HG03432 (cell line): ENCODE results near the gene COL4A1.
"Not testable (repeated sequence)": the region's sequence is repeated elsewhere in the genome, so short reads cannot be mapped to it uniquely, and the experiment has no call there.

Experiments used
- ATAC-seq: cut with Tn5 transposase; IDR thresholded peaks from one replicate; pipeline ENCODE4 v1.9.1; 2021; ENCODE audit warnings: mild to moderate bottlenecking, moderate library complexity; ENCODE audit not compliant: unreplicated experiment

Gene COL4A1

GRCh38 chr13:110126391-110126961, 180.5 kb downstream of the COL4A1 start:
- ATAC-seq, result no peak

GRCh38 chr13:110125613-110126272, 181.2 kb downstream of the COL4A1 start:
- ATAC-seq, result no peak

GRCh38 chr13:110125157-110125556, 181.8 kb downstream of the COL4A1 start:
- no peak for ATAC-seq

GRCh38 chr13:110124201-110124940, 182.6 kb downstream of the COL4A1 start:
- ATAC-seq, result no peak

- no peak for ATAC-seq
These were observed 183.7 kb downstream of the COL4A1 start for GRCh38 chr13:110123041-110123809.

- ATAC-seq, result peak; percentile 38
These were observed 185.4 kb downstream of the COL4A1 start for GRCh38 chr13:110121422-110122083.

- ATAC-seq, result no peak
These were observed 186.7 kb downstream of the COL4A1 start for GRCh38 chr13:110119935-110120905.

- no peak for ATAC-seq
These were observed 188.9 kb downstream of the COL4A1 start for GRCh38 chr13:110118106-110118505.

GRCh38 chr13:110116072-110116487, 190.9 kb downstream of the COL4A1 start:
- peak; percentile 66 for ATAC-seq

GRCh38 chr13:110115591-110115990, 191.4 kb downstream of the COL4A1 start:
- no peak for ATAC-seq

GRCh38 chr13:110114316-110114715, 192.6 kb downstream of the COL4A1 start:
- no peak for ATAC-seq

- no peak for ATAC-seq
These were observed 193.6 kb downstream of the COL4A1 start for GRCh38 chr13:110113284-110113764.

- not testable (repeated sequence) for ATAC-seq
These were observed 194.6 kb downstream of the COL4A1 start for GRCh38 chr13:110112379-110112778.

GRCh38 chr13:110110783-110111182, 196.2 kb downstream of the COL4A1 start:
- no peak for ATAC-seq

- ATAC-seq, result no peak
These were observed 197.0 kb downstream of the COL4A1 start for GRCh38 chr13:110109910-110110309.

GRCh38 chr13:110109140-110109783, 197.7 kb downstream of the COL4A1 start:
- no peak for ATAC-seq

- peak; percentile 62 for ATAC-seq
These were observed 198.4 kb downstream of the COL4A1 start for GRCh38 chr13:110108348-110109139.
